GM21528 (cell line): ENCODE measurements around the gene PLPP2.

Source experiments
- ATAC-seq: cut with Tn5 transposase; IDR thresholded peaks from one replicate; pipeline ENCODE4 v1.9.1; 2021; ENCODE audit warnings: mild to moderate bottlenecking, moderate library complexity; ENCODE audit not compliant: unreplicated experiment, low FRiP score

Gene PLPP2

DNA sequence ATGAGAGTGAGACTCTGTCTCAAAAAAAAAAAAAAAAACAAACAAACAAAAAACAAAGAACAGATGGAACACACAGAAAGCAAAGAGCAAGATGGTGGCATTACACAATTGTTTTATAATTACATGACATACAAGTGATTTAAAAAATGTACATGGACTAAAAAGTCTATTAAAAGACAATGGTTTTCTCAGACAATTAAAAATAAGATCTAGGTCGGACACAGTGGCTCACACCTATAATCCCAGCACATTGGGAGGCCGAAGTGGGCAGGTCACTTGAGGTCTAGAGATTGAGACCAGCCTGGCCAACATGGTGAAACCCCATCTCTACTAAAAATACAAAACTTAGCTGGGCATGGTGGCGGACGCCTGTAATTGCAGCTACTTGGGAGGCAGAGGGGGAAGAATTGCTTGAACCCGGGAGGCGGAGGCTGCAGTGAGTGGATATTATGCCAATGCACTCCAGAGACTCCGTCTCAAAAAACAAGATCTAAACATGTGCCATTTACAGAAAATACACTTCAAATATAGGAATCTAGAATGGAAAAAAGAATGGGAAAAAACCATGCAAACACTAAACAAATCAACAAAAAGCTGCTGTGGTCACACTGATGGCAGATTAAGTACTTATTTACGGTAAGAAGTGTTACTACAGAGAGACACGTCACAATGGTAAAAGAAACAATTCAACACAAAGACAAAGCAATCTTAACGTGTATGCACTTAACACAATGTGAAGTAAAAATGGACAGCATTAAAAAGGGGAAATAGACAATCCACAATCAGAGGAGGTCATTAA lies 26.7 kb upstream of the PLPP2 start:
- no peak for ATAC-seq

DNA sequence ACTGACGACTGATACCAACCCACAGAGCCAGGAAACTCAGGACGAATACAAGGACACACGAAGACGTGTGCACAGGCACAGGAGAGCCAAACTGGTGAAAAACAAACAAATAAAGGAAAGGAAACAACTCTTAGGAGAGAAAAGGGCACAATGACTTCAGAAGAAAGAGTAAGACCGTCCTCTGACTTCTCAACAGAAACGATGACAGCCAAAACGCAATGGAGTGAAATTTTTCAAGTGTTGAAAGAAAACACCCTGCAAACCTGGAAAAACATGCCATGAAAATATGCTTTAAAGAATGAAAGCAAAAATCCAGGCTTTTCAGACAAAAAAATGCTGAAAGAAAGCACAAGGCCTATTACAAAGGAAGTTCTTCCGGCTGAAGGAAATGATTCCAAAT lies 24.6 kb upstream of the PLPP2 start:
- no peak for ATAC-seq

DNA sequence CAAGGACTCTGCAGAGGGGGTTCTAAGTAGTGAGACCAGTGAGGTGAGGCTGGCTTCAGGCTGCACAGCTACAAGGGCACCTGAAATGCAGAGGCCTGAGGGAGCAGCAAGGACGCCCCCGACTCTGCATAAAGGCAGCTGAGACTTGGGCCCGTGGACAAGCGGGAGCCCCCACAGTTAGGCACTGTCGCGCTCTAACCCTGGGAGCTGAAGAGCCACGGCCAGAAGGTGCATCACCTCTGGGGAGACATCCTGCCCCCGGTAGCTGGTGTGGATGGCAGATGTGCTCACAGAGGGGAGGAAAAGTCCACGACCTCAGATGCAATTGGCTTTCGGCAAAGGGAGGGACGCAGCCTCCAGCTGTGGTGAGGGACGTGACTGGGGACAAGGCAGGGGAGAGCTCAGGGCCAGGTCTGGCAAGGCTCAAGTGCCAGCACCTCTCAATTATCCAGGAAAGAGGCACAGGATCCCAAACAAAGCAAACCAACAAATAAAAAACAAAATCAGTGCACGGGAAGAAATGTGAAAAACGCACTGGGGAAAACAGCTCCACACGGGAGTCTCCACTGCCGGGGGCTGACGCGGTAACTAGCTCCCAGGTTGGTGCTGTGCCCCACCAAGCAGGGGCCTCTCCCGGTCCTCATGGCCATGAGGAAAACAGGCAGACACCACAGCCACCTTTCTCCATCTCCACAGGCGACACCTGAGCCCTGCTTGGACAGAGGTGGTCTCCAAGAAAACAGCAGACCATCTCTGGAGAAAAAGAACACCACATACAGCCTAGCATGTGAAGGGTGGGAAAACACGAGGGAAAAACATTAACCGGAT lies 23.0 kb upstream of the PLPP2 start:
- ATAC-seq: no peak

DNA sequence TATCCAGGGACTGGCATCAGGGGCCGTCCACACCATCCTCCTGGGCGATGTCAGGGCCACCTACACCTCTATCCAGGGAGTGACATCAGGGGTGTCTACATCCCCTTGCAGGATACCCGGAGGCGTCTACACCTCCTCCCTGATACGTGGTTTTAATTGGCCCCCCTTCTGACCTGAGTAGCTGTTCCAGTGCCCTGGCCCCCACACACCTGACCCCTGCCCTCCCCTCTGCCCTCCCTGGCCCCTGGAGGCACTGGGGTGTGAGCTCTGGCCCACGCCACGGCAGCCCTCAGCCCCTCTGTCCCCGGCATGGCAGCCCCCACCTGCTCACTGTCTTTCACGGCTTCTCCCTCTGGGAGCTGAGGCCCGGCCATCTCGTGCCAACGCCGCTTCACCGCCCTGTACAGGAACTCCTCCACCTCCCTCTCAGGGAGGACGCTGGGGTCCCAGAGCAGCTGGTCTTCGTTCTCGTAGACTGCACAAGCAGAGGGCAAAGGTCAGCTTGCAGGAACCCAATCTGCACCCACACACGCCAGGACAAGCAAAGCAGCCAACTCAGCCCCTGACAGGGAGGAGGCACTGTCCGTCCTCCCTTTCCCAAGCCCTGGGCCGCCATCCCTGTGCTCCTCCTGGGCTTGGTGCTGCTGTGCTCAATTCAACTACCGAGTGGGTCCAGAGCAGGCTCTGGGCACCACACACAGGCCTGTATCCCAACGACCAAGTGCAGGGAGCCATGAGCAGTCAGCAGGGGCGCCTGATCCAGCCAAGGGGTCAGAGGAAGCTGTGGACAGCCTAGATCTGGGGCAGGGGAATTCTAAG lies 22.2 kb upstream of the PLPP2 start:
- no peak for ATAC-seq

DNA sequence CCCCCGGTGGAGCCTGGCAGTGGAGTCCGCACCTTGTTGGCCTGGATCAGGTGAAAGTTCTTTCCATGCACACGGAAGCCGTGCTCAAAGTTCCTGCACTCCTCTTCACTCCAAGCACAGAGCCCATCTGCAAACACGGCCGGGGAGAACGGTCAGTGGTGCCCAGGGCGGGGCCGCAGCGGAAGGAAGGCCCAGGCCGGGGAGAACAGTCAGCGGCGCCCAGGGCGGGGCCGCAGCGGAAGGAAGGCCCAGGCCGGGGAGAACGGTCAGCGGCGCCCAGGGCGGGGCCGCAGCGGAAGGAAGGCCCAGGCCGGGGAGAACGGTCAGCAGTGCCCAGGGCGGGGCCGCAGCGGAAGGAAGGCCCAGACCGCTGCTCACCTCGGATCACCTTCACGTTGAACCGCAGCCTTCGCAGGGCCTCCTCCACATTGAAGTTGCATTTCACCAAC lies 20.6 kb upstream of the PLPP2 start:
- no peak for ATAC-seq

DNA sequence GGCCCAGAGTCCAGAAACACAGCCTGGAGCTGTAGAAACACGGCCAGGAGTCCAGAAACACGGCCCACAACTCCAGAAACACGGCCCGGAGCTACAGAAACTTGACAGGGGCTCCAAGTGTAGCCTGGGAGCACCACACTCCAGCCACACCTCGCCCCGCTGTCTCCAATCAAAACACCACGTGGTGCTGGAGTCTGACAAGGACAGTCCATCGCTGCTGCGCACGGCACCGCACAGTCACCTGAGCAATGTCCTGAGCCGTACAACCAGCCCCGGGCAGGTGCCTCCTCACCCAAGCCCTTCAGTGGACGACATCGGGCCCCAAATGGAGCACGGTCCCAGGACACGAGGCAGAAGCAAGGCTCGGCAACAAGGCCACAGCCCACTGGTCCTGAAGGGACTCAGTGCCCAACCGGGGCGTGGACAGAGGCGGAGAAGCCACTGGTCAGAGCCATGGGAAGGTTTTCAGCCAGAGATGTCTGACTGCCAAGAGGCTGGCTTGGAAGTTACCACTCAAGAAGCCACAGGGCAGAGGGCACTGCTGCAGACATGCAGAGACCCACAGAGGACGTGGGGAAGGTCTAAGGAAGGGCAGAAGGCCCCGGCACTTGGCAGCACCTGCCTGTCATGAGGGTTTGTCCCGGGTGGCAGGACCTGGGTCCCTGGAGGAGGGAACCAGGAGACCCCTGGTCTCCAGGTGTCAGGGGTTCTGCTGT lies 19.7 kb upstream of the PLPP2 start:
- ATAC-seq: no peak

DNA sequence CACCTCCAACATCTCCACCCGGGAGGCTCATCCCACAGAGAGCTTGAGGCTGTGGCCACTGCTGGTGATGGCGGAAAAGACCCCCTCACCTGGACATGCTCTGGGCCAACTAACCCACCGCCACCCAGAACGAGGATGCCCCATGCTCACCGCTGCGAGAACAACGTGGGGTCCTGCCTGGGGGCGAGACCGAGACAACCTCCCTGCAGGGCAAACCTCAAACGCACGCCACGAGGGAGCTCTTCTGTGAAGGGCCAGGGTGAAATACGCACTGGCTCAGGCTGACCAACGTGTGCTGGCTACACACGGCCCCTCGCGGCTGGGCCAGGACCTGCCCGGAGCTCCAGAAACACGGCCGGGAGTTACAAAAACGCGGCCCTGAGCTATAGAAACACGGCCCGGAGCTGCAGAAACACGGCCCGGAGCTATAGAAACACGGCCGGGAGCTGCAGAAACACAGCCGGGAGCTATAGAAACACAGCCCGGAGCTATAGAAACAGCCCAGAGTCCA lies 19.0 kb upstream of the PLPP2 start:
- no peak for ATAC-seq

DNA sequence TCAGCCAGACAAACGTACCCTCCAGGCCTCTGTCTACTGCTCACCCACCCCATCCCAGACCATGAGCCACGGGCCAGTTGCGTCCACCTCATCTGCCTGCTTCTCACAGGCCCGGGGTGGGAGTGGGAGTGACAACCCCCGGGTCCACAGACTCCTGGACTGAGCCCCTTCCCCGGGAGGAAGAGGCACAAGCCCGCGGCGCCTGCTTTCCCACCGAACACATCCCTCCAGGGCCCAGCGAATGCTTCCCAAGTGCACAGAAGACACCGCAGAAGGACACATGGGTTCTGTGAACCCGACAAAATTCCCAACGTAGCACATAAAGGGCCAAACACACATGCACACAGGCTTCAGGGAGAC lies 18.0 kb upstream of the PLPP2 start:
- ATAC-seq: no peak

DNA sequence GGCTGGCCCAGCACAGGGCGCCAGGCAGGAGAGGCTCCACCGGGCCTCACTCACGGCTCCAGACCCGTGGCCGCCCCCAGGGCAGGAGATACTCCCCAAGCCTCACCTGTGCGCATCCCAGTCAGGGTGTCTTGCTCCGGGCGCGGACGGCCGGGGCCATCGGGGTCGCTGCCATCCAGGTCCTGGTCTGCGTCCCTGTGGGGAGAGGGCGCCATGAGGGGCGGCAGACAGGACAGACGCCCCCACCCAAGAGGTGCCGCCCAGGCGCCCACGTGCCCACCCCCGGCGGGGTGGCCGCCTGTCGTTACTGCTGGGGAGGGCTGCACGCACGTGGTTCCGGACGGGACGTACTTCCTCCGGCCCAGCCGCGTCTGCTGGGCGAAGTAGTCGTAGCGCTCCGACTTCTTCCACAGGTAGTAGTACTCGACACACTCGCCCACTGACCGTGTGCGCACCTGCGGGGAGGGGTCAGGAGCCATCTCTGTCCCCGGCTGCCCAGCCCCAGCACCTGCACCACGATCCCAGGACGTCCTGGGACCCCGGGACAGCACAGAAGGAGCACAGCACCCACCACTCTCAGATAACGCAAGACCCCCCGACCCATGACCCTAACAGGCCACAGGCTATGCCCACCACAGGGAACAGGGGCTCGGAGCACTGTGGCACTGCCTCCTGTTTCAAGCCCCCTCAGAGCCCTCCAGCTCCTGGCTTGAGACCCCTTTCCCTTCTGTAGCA lies 17.4 kb upstream of the PLPP2 start:
- no peak for ATAC-seq

DNA sequence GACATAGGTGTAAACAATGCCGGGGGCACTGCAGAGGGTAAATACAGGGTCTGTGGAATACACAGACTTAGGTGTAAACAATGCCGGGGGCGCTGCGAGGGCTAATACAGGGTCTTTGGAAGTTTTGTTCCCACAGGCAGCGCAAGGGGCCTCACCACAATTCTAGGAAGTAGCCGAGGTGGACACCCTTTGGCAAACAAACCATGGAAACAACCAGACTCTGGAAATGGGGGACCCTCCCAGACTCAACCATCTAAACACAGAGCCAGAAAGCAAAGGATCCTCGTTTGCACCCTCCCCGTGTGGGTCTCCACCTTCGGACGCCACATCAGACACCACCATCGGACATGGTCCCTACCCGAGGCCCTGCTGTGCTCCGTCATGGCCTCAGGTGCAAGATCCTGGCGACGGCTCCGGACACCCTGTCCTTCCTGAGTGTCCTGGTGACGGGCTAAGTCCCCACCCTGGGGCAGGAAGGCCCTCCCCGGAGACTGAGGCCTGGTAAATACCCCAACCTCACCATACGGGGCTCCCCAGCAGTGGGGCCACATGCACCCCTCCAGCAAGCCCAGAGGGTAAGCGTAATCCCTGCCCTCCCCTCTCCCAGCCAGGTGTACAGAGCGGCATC lies 16.7 kb upstream of the PLPP2 start:
- no peak for ATAC-seq

DNA sequence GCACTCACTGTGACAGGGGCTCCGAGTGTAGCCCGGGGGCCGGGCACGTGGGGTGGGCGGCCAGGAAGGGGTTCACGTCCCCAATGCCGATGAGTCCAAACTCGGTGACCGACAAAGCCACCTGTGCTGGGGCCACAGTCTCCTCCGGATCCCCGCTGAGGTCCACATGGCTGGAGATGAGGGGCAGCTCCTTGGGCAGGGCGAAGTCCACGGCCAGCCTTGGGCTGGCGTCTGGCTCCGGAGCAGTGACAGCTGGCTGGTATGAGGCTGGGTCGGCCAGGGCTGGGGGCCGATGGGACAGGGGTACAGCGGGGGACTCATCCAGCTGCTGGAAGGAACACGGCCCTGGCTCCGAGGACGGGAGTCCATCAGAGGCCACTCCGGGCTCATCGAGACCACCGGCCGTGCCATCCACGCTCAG lies 15.9 kb upstream of the PLPP2 start:
- ATAC-seq: no peak

DNA sequence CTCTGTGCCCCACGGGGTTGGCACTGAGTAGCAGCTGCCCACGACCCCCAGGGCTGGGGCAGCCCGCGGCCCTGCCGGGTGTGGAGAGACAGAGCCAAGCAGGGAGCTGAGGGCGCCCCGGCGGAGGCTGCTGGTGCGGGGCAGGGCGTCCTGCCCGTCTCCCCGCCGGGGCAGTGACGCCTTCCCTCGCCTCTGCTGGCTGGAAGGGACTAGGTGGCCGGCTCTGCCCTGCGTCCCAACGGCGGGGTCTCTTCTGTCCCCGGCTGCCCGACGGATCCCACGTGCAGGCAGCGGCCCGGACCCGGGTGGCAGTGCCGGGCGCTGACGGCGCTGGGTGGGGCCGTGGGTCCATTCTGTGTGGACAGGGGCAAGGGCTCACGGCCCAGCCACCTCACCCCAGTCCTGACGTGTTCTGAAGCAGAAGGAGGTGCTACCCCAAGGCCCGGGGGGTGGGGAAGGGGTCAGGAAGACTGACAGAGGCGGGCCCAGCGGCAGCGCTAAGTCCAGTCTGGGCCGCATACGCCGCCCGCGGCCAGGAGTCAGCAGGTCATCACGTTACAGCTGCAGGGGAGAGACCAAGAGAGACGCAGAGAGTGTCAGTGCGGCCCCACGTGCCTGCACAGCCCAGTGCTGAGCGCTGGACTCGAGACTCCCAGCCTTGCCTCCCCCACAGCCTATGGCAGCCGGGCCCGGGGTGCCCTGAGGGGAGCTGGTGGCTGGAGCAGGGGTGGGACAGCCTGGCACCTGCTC lies 15.1 kb upstream of the PLPP2 start:
- no peak for ATAC-seq

DNA sequence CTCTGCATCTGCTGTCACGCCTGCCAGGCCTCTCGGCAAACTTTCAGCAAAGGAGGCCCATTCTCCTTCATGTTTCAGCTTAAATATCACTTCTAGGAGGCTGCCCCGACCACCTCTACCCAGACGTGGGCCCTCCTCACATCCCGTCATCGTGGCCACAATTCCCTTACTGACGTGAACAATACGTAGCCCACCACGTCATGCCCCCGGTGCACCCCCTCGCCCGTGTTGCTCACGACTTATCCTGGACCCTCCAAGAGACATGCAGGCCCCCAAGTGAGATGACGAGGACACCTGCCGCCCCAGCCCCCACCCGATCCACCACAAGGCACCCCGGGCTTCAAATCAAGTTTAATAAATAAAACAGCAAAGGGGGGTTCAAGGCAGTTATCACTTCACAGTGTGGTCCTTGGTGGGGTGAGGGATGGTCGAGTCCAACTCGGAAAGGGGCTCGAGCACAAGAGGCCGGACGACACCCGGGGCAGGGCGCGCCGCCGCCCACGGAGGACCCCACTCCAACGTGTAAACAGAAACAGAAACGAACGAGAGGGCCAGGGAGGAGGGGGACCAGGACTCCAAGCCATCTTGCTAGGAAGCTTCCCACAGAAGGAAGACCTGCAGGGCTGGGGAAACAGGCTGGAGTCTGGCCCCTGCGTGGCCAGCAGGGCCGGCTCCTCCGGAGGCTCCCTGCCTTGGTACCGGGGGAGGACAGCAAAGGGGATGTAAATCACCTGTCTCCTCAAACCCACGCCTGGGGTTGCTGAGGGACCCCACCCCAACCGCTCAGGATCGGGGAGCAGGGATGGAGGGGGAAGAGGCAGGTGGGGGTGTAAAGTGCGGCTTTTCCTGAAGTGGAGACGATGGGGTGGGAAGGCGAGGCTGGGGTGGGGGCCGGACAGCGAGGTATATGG lies 14.3 kb upstream of the PLPP2 start:
- ATAC-seq: no peak

DNA sequence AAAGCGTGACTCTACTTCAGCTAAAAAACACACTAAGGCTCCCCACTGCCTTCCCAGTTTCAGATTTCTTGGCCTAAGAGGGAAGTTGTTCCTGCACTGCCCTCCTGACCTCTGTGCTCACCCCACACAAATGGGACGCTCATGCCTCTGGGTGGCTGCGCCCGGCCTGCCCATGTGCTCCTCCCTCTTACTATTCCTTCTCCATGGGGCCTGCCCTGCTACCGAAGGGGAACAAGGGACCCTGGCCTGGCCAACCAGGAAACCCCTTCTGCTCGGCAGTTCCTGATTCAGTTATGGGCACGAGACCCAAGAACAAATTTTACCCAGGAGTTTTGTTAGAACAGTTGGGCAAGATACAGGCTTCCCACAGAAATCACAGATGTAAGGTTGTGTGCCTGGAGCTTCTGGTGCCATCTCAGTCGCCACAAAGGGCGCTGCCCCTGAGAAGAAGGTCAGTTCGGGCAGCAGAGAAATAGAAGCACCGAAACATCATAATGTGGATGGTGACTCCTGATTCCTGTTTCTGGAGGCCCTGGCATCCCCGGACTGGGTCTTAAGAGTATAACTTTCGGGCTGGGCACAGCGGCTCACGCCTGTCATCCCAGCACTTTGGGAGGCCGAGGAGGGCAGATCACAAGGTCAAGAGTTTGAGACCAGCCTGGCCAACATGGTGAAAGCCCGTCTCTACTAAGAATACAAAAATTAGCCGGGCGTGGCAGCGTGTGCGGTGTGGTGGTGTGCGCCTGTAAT lies 5.4 kb upstream of the PLPP2 start:
- ATAC-seq: no peak

DNA sequence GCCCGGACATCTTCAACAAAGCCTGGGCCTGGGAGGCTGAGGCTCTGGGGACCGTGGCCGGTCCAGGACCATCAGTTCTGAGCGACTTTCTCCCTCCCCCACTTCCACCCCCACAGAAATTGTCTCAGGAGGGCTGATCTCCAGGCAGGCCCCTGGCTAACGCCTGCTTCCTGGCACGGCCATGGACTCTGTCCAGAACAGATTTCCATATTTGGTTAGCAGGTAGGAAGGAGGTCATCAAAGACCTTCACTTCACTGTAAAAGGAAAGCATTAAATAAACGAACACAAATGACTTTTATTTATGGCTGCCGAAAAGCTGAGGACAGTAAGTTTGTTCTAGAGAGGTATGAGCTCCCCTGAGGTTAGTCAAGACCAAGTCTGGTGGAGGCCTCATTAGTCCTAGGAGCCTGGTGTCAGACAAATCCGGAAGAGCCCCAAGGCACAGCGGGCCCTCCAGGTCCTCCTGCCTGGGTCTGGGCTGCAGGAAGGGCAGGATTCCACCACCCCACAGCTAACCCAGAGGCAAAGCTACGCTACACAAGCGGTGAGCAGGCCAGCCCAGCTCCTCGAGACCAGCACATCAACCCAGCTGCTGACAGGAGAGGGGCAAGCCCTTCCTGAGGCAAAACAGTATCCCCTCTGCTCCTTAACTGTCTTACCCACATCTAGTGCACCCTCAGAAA lies 4.6 kb upstream of the PLPP2 start:
- ATAC-seq: no peak
